MCF 10A (cell line): Measurements from ENCODE around the gene MRO. TPM values are rescaled to one million over a fixed set of nuclear protein-coding genes. Genes with fewer than 3 reads are reported as not detected.

ENCODE experiments used
- BruUV-seq: library from RNA; stranded (reverse); fragments of 400-500 nt; replicated peaks from 2 replicates; lab custom pipeline; 2021; lab: Mats Ljungman, UMichigan
- CTCF ChIA-PET: fragments of 300-600 bp; sonication (Branson Sonifier 250); formaldehyde crosslinking; extraction: SDS; loops from one replicate; lab custom pipeline; 2021; ENCODE audit warnings: antibody characterized with exemption, inconsistent platforms; lab: Yijun Ruan, JAX
- POLR2A ChIA-PET: fragments of 300-600, 350-650 bp; sonication (Branson Sonifier 250); formaldehyde crosslinking; extraction: SDS; loops from one replicate; lab custom pipeline; 2020; ENCODE audit warnings: antibody characterized with exemption, inconsistent platforms; lab: Yijun Ruan, JAX
- DNase-seq: peaks from one replicate; pipeline ENCODE4 v3.0.0-alpha.2; 2018; ENCODE audit not compliant: unreplicated experiment
- H3K27ac Mint-ChIP-seq: one replicate; pipeline ENCODE4 v1.8.0; 2022; ENCODE audit warnings: mild to moderate bottlenecking, low read depth, mixed read lengths; ENCODE audit not compliant: unreplicated experiment
- H3K27me3 Mint-ChIP-seq: one replicate; pipeline ENCODE4 v1.8.0; 2022; ENCODE audit warnings: mixed read lengths; ENCODE audit not compliant: insufficient read depth, unreplicated experiment
- H3K36me3 Mint-ChIP-seq: one replicate; pipeline ENCODE4 v1.8.0; 2022; ENCODE audit warnings: mild to moderate bottlenecking, moderate library complexity, mixed read lengths; ENCODE audit not compliant: insufficient read depth, unreplicated experiment
- H3K4me1 Mint-ChIP-seq: one replicate; pipeline ENCODE4 v1.8.0; 2022; ENCODE audit warnings: mixed read lengths; ENCODE audit not compliant: insufficient read depth, unreplicated experiment
- H3K4me3 Mint-ChIP-seq: one replicate; pipeline ENCODE4 v1.8.0; 2022; ENCODE audit warnings: mild to moderate bottlenecking, moderate library complexity, mixed read lengths; ENCODE audit not compliant: unreplicated experiment
- H3K9me3 Mint-ChIP-seq: one replicate; pipeline ENCODE4 v1.8.0; 2022; ENCODE audit warnings: mixed read lengths; ENCODE audit not compliant: unreplicated experiment
- CTCF ChIP-seq: fragments of 200-600 bp; IDR thresholded peaks from one replicate; pipeline ENCODE4 v1.8.0; 2022; ENCODE audit warnings: antibody characterized with exemption, mild to moderate bottlenecking; ENCODE audit not compliant: unreplicated experiment
- intact Hi-C: fragments of 100-400 bp; cut with micrococcal nuclease; formaldehyde crosslinking; loops from 2 replicates; pipeline ENCODE4 v1.14.1; 2022
- total RNA-seq: library from RNA; stranded (reverse); gene quantifications from 2 replicates; pipeline ENCODE4 v1.2.3, GENCODE V29; 2022

The MRO gene
- total RNA-seq, 1 experiment from 2014 or later: not detected

- ChIA-PET CTCF (interaction anchor here (0.6 to 0.7 kb wide), 2 partner anchors 121 to 258 kb away, joined by 3 to 4 read pairs; no protein-coding TSS in a partner anchor), POLR2A (no interaction called here)
- no peak for TF ChIP-seq CTCF
- Mint-ChIP-seq H3K36me3 (no peaks in the 10 kb centered on the region), H3K27me3 (peaks cover 43% of the 10 kb centered on the region), H3K4me3 (no peak overlapping the region), H3K27ac (no peak overlapping the region), H3K4me1 (no peaks in the 10 kb centered on the region), H3K9me3 (no peaks in the 10 kb centered on the region)
- intact Hi-C loops: no loop called here
- no TSS peak for BruUV-seq
- no peak for DNase-seq
These were observed 26.9 kb downstream of the MRO start for GRCh38 chr18:50792885-50793284.

- no TSS peak for BruUV-seq
- CTCF ChIA-PET: interaction anchor here (0.6 to 1.8 kb wide), 8 partner anchors 9 to 764 kb away, joined by 3 to 6 read pairs (median 3); no protein-coding TSS in a partner anchor
- no peaks in the 10 kb centered on the region for H3K36me3 Mint-ChIP-seq
- H3K4me1 Mint-ChIP-seq: no peaks in the 10 kb centered on the region
- DNase-seq: no peak
- no peak overlapping the region for H3K4me3 Mint-ChIP-seq
- intact Hi-C loops: no loop called here
- no peaks in the 10 kb centered on the region for H3K9me3 Mint-ChIP-seq
- H3K27ac Mint-ChIP-seq: no peak overlapping the region
- TF ChIP-seq CTCF: no peak
- H3K27me3 Mint-ChIP-seq: peaks cover 32% of the 10 kb centered on the region
- POLR2A ChIA-PET: no interaction called here
These were observed 28.0 kb downstream of the MRO start for GRCh38 chr18:50791599-50792438.

- POLR2A ChIA-PET: no interaction called here
- H3K27me3 Mint-ChIP-seq: peaks cover 23% of the 10 kb centered on the region
- DNase-seq: no peak
- H3K36me3 Mint-ChIP-seq: no peaks in the 10 kb centered on the region
- H3K4me3 Mint-ChIP-seq: no peak overlapping the region
- BruUV-seq: no TSS peak
- H3K9me3 Mint-ChIP-seq: no peaks in the 10 kb centered on the region
- CTCF ChIA-PET: interaction anchor here (1.0 to 1.8 kb wide), 4 partner anchors 9 to 433 kb away, joined by 3 to 6 read pairs (median 4); no protein-coding TSS in a partner anchor
- intact Hi-C loops: no loop called here
- H3K4me1 Mint-ChIP-seq: no peaks in the 10 kb centered on the region
- no peak overlapping the region for H3K27ac Mint-ChIP-seq
- TF ChIP-seq CTCF: no peak
These were observed 28.9 kb downstream of the MRO start for GRCh38 chr18:50790948-50791347.

- no peak overlapping the region for H3K27ac Mint-ChIP-seq
- peaks cover 16% of the 10 kb centered on the region for H3K27me3 Mint-ChIP-seq
- ChIA-PET CTCF (interaction anchor here (0.6 to 1.8 kb wide), 3 partner anchors 9 to 361 kb away, joined by 4 to 6 read pairs (median 4); no protein-coding TSS in a partner anchor), POLR2A (no interaction called here)
- intact Hi-C loops: no loop called here
- H3K36me3 Mint-ChIP-seq: no peaks in the 10 kb centered on the region
- no peak for DNase-seq
- no peak overlapping the region for H3K4me3 Mint-ChIP-seq
- H3K4me1 Mint-ChIP-seq: no peaks in the 10 kb centered on the region
- no peaks in the 10 kb centered on the region for H3K9me3 Mint-ChIP-seq
- no peak for TF ChIP-seq CTCF
- BruUV-seq: no TSS peak
These were observed 29.6 kb downstream of the MRO start for GRCh38 chr18:50790241-50790640.
